GOT3 (cell line): Measurements from ENCODE around the gene ZFP36L1.

Experiments used
- DNase-seq: peaks from one replicate; lab custom pipeline; 2025; ENCODE audit warnings: mixed read lengths; lab: John Stamatoyannopoulos, UW

ZFP36L1 gene

GRCh38 chr14:68816183-68816942 lies 23.5 kb upstream of the ZFP36L1 start:
- DNase-seq: peak; percentile 62

DNA sequence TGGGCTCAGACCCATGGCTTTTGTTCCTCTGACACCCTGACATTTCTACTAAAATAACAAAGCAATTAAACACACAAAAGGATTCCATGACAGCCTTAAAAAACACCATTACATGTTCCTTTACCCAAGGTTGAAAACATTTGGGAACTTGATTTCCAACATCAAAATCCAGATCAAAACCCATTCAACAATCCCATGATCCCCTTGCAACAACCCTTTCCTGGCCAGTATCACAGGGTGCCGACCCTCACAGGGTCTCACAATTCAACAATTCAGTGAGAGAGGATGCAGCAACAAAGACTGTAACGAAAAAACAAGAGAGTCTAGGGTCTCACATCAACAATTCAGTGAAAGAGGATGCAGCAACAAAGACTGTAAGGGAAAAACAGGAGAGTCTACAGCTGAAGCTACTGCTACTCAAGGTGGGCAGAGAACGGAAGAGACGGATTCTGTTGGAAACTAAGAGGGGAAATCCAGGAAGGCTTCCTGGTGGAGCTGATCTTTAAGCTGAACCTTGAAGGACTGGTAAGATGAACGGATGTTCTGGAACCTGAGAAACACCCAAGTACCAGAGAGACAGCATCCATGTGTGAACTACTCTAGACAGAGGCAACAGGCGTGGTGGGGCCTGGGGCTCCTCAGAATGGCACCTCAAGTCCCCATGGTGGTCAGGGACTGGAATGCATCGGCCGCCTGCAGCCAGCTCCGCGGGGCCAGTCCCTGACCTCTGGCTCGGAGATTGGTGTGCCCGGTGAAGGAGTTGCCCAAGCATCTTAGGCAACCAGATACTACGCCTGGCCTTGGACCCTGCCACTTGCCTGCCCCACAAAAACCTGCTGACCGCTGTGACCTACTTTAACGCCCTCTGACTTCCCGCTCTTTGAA lies 22.7 kb upstream of the ZFP36L1 start:
- DNase-seq: no peak

GRCh38 chr14:68814539-68815297 lies 21.9 kb upstream of the ZFP36L1 start:
- no peak for DNase-seq

DNA sequence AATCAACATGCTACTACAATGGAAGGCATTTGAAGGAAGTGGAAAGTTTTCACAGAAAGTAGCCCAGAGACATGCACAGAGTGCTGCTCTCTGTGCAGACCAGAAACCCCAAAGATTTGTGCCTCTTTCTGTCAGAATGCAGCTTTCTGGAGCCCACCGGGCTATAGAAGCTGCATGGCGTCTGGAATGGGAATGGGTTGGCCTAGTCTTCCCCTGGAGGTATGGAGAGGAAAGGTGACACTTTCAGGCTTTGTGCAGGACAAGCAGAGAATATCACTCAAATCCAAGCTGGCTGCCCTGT lies 21.3 kb upstream of the ZFP36L1 start:
- DNase-seq: no peak

GRCh38 chr14:68813318-68813838 lies 20.5 kb upstream of the ZFP36L1 start:
- DNase-seq: no peak

DNA sequence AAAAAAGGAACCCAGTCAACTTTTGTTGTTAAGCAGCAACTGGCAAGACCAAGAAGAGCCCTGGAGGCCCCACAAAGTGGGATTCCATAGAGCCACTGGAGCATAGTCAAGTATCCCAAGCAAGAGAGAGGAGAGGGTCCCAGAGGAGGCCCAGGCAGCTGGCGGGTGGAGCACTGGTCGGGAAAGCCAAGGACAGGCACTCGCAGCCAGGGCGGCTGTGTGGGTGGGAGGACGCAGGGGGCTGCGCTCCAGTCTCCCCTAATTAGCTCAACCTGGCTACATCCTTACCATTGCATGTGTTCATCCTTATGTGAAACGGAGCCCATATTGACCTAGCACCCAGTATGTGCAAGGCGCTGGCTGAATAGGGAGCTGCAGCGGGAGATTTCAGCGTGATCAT lies 18.3 kb upstream of the ZFP36L1 start:
- no peak for DNase-seq

DNA sequence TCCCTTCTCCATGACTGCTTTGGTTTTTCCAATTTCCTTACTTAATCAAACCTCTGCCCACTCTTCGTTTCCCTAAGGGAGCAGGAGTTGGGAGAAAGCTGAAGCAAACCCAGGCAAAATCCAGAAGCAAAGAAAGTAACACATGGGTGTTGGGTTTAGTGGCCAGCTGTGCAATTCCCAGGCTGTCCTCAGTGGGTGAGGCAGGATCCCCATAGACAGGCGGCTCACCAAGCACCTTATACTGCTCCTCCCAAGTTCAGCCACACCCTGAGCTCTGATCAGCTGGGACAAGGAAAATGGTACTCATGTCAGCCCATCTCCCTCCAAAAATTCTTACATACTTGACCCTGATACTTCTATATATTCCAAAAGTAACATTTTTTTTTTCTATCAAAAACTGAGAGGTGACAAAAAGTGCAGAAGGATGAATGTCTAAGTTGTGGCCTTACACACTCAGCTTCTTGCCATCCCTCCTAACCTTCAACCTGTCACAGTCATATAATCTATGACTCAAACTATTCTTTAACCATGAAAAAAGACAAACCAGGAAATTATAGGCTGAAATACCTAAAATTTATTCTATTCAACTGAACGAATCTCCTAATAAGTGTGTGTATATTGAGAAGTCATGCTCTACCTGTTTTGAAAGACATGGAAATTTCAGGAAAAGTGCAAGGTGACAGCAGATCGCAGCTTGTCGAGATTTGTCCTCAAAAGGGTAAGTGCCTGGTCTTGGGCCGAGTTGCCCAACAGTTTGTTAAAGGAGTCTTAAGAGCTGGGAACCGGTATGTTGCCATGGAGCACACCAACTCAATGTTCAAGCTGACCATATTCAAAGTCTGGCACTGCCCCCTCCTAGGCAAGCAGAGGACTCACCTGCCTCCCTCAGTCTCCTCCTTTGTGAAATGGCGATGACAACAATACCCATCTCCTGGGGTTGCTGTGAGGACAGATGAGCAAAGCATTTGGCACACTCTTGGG lies 17.6 kb upstream of the ZFP36L1 start:
- DNase-seq: no peak

DNA sequence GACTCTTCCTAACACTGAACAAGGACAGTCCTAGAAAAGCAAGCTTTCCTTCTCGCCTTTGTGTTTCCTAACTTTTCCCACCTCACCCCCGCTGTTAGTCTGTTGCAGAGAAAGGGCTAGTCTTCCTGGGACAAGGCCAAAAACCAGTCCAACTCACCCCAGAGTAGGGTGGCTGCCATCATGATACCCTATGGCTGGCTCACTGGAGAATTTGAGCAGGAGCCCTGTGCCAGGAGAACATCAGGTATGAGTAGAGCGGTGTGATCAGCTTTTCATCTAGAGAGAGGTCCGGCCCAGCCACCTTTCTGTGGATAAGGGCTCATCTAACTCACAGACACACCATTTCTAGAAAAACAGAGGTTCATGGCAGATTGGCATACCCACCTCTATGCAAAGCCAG lies 16.7 kb upstream of the ZFP36L1 start:
- no peak for DNase-seq

DNA sequence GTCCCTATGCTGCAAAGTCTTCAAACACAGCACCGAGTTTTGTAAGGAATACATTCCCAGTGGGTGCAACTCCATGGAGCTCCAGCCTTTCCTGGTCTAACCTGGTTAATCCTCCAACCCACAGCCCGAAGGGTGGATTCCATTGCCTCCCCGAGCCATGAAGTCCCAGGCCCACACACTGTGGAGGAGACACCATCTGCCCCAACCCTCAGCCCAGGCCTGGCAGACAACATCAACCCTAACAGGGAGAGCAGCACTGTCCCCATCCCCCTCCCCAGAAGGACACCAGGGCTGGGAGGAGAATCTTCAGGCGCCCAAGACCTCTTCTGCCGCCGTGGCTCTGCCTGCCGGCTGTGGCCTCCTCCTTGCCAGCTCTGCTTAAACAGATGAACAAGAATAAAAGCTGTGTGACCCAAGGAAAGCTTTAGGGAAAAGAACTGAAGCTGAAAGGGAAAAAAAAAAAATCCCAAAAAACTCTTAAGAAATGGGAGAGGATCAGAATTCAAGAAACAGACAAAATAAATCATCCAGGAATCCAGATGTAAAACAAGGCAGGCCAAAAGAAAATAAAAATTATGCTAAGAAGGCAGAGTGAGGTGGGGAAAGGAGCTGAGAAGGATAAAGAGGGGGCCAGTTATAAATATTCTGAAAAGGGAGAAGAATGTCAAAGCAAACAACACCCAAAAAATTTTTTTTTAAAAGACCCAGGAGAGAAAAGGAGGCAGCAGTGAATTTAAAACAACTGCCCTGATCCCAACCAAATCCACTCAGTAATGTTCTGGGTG lies 16.0 kb upstream of the ZFP36L1 start:
- no peak for DNase-seq

- no peak for DNase-seq
Measured at GRCh38 chr14:68807987-68808386, 15.1 kb upstream of the ZFP36L1 start.

- DNase-seq: no peak
Measured at GRCh38 chr14:68807148-68807600, 14.3 kb upstream of the ZFP36L1 start.

- DNase-seq: no peak
Measured at GRCh38 chr14:68806526-68807147, 13.8 kb upstream of the ZFP36L1 start.

DNA sequence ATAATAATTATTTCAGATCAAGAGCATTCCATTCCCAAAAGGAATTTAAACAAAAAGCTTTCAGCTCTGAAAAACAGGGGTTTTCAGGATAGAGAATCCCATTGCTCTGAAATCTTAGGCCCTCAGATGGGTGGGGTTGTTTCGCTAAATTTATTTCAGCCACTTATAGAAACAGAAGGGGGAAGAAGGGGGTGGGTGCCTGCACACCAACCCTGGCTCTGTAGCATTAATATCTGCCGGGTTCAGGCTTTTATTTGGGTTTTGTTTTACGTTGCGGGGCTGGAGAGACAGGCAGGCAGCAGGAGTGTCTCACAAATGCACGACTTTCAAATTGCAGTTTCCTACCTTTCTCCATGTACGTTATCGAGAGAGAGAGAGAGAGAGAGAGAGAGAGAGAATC lies 12.5 kb upstream of the ZFP36L1 start:
- no peak for DNase-seq

GRCh38 chr14:68801631-68802030 lies 8.8 kb upstream of the ZFP36L1 start:
- no peak for DNase-seq

GRCh38 chr14:68800953-68801352 lies 8.1 kb upstream of the ZFP36L1 start:
- no peak for DNase-seq

DNA sequence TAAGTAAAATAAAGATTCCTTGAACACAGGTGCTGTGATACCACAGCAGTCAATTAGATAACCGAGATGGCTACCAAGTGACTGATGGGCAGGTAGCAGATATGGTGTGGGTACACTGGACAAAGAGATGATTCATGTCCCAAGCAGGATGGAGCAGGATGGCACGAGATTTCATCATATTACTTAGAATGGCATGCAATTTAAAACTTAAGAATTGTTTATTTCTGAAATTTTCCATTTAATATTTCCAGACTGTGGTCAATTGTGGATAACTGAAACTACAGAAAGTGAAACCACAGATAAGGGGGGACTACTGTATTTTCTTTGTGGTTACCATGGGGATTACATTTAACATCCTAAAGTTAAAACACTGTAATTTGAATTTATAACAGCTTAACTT lies 7.5 kb upstream of the ZFP36L1 start:
- no peak for DNase-seq

DNA sequence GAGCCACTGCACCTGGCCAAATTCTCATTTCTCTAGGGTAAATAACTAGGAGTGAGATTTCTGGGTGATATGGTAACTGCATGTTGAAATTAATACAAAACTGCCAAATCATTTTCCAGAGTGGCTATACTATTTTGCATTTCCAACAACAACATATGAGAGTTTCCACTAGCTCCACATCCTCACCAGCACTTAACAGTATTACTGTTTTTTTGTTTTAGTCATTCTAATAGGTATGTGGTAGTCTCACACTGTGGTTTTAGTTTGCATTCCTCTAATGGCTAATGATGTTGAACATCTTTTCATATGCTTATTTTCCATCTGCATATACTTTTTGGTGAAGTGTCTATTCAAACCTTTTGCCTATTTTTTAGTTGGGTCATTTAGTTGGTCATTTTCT lies 5.8 kb upstream of the ZFP36L1 start:
- no peak for DNase-seq

GRCh38 chr14:68797121-68797670 lies 4.3 kb upstream of the ZFP36L1 start:
- DNase-seq: no peak

DNA sequence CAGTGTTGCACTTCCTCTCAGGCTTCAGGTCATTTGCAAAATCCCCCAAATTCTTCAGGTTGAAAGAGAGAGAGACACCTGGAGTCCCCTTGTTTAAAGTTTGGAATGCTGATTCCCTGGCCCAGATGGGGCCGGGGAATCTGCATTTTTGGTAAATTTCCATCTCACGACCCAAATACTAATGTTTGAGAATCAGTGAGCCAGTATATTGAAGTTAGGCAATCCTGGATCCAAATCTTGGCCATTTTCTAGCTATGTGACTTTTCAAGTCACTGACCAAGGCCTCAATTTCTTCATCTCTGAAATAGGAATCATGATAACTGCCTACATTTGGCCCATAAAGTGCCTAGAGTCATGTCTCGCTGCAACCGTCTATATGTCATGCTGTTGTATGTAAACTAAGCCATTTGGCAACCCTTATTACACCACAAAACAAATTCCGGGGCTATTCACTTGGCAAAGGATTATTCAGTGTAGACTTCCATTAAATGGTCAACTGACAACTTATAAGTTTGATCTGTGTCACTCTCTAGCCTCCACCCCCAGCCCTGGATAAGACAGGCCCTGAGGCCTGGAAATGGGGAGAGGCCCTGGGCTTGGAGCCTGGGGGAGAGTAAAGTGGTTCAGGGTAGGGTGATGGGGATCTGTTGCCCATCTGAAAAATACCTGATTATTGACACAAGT lies 3.7 kb upstream of the ZFP36L1 start:
- no peak for DNase-seq
